ENCODE results near the gene MSANTD4.
"Not testable (repeated sequence)": the region's sequence is repeated elsewhere in the genome, so short reads cannot be mapped to it uniquely, and the experiment has no call there.

MSANTD4 gene

DNA sequence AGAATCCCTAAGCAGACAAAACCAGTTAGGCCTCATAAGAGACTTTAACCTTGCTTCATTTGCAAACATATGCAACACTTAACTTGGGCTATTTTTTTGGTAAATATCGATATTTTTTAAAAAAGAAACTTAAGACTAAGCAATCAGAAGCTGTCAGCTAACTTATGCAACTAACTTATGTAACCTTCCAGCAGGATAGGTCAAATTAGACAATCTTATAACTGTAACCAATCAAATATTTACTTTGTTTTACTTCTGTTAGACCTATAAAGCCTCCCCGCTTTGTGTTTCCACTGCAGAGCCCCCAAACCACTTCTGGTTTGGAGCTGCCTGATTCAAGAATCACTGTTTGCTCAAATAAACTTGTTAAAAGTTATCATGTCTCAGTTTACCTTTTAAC, 8.0 kb downstream of the MSANTD4 start:
- in situ Hi-C loops (cut with MboI; ENCODE audit: low sequenced_read_pairs): no loop called here

DNA sequence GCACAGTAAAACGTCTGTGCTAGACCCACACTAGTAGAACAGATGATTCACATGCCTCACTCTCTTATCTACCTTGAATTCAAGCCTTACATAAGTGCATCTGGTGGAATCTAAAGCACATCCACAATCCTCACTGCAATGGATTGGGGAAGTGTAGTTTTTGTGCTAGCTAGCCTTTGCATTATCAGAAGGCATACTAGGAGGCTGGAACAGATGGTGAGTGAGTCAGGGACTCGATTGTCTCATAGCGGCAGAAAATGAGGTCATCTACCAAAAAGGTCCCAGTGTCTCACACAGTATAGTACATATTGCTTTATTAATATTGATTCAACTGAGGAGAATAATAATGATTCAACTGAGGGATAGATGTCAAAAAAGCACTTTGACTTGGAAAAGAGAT, 9.3 kb downstream of the MSANTD4 start:
- in situ Hi-C loops (cut with MboI; ENCODE audit: low sequenced_read_pairs): no loop called here

DNA sequence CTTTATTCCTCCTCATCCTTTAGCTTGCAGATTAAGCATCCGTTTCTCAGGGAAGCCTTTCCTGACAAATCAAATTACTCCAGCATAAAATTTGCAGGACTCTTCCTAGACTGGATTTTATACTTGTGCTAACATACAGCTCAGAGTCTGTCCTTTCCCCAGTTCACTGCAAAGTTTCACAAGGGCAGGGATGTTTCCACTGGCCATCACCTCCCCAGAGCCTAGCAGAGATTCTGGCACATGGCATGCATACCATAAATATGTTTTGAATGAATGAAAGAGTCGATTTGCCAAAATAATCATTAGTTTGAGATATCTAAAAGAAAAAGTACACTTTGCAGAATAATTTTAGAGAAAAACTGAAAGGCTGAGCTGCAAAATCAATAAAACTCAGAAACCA, 10.6 kb downstream of the MSANTD4 start:
- in situ Hi-C loops (cut with MboI; ENCODE audit: low sequenced_read_pairs): no loop called here

DNA sequence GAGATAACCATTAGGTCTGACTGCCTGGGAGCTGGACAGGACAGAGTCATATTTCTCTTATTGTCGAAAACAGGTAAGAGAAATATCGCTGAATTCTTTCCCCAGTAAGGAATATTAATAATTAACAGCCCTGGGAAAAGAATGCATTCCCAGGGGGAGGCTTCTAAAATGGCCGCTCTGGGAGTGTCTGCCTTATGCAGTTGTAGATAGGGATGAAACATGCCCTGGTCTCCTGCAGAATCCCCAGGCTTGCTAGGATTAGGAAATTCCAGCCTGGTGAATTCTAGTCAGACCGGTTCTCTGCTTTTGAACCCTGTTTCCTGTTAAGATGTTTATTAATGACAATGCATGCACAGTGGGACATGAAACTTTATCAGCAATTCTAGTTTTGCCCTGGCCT, 18.9 kb downstream of the MSANTD4 start:
- in situ Hi-C loops (cut with MboI; ENCODE audit: low sequenced_read_pairs): not testable (repeated sequence)

DNA sequence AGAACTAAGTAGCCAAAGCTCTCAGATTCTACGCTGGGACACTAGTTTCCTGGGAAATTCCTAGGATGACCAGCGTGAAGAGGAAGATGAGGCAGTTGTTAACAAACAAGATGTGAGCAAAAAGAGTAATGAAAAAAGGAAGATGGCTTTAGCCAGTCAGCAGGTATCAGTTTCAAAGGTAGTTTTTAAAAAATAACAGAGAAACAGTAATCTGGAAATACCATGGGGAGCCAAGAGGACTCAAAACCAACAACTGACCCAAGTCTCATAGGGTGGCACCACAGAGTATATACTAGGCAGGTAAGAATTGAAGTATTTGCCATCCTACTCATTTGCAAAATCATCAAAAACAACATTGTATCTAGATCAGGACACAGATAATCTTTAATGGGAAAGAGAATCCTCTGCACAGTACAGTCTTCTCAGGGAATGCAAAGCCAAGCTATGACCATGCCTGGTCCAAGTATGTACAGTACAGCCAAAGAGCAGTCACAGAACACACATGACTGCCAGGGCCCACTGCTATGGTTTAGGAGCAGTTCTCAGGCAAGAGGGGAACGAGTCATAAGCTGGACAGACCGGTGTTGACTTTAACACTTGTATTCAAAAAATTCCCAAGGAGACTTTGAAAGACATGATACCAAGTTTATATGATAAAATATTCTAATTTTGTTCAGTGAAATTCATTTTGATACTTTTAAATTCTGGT, 20.6 kb downstream of the MSANTD4 start:
- in situ Hi-C loops (cut with MboI; ENCODE audit: low sequenced_read_pairs): no loop called here

DNA sequence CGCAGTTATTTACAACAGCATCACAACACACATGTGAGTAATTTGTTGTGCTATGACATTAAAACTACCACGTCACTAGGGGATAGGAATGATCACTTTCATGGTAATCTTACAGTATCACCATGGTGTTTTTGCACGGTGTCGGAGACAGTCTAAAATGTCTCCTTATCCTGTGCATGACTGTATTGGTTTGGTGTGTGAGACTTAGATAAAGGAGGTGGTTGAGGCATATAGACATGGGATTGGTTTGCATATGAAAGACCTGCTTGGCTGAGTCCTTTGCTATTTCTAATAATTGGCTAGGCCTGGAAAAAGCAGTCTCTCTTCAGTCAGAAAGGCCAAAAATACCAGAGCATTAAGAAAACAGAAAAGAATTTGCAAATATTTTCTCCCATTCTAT, 30.2 kb downstream of the MSANTD4 start:
- in situ Hi-C loops (cut with MboI; ENCODE audit: low sequenced_read_pairs): no loop called here

DNA sequence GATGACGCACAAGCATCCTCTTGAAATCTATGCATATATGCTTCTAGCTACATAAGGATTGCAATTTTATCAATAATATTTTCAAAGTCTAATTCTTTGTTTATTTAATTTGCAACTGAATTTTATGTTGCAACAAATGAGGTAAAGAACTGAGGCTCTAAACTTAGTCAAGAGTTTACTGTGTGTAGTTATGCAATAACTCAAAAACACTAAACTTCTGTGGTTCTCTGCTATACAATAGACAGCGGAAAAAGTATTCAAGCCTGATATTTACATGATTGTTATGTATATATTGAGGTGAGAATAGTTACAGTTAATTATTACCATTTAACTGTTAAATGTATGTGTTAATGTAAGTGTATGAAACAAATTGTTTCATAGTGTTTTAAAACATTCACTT, 32.9 kb downstream of the MSANTD4 start:
- in situ Hi-C loops (cut with MboI; ENCODE audit: low sequenced_read_pairs): no loop called here

DNA sequence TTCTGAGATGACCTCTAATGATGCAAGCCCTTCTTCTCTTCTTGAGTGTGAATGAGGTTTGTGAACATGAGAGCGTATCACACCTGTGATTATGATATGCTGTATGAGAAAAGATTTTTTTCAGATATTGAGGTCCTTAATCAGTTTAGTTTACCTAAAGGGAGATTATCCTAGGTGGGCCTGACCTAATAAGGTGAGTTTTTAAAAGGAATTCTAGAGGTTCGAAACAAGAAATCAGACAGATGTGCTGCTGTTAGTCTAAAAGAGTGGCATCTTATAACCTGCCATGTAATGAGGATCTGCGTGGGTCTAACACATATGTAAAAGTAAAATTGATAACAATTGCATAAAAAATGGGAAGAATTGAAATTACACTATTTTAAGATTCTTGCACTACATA, 33.8 kb downstream of the MSANTD4 start:
- in situ Hi-C loops (cut with MboI; ENCODE audit: low sequenced_read_pairs): no loop called here

DNA sequence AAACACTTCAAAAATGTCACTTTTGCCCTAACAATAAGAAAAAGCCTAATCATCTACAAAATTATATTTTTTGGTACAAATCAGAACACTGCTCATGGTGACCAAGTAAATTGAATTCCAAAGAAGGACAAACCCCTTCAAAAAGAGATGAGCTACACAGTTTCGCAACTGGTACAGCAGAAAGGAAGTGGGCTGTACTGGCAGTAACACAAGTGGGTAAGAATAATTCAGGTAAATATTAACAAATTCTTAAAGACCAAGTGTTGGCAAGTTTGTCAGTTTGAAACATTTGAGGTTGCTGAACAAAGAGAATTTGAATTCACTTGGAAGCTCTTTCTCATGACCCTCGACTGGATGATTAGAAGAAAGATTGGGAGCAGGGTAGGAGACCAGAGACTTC, 35.5 kb downstream of the MSANTD4 start:
- in situ Hi-C loops (cut with MboI; ENCODE audit: low sequenced_read_pairs): no loop called here

DNA sequence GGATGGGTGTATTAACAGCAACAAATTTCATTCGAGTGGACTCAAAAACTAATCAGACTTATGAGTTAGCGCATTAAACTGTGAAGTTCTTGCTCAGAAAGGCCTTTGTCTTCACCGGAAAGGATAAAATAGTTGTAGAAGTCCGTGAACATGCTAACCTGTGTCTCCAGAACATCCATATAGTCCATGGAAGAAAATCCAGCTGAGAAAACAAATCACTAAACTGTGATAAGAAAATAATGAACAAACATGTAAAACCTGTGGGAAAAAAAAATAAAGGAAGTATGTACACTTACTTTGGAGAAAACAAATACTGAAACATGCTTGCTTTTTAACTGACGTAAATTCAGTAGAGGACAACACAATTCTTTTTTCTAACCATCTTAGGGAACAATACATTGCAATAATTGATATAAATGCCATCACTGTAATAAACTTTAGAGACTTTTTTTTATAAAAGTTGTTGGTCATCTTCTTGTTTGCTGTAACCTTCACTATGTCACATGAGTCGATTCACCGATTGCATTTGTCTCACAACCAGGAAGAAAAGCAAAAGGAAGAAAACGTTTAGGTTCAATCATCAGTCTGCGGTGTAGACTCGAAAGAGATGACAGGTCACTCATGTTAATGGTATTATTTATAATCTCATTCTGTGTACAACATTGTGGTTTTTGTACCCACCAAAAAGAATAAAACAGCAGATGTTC, 41.9 kb downstream of the MSANTD4 start:
- in situ Hi-C loops (cut with MboI; ENCODE audit: low sequenced_read_pairs): no loop called here

DNA sequence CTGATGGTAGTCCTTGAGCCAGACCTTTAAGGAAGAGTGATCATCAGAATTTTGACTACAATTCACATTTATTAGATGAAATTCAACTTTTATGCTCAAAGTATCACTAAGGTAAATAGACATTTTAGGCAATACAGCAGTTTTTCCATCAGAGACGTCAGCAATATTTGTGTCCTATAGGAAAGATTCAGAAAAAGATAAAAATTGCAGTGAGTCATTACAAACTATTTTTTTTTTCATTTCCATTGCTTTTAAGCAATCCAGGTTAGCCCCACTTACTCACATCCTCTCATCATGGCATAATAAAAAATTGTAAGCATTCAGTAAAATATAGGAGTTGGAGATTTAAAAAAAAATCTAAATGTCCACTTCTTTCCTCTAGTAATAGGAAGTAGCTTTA, 46.9 kb downstream of the MSANTD4 start:
- in situ Hi-C loops (cut with MboI; ENCODE audit: low sequenced_read_pairs): no loop called here

DNA sequence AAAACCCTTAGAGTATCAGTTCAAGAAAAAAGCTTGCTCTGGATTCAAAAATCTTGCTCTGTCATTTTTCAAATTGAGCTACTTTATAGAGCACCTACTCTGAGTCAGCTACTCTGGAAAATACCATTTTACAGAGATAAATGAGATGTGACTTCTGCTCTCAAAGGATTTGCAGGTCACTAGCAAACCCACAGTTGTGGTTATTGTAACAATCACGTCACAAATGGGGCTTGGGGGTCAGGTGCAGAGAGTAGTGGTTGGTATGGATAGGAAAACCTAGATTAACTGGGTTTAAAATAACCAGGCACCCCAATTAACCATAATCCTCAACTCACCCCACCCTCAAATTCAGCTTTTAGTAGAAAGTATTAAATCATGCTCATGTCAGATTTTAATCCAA, 52.3 kb downstream of the MSANTD4 start:
- in situ Hi-C loops (cut with MboI; ENCODE audit: low sequenced_read_pairs): no loop called here

DNA sequence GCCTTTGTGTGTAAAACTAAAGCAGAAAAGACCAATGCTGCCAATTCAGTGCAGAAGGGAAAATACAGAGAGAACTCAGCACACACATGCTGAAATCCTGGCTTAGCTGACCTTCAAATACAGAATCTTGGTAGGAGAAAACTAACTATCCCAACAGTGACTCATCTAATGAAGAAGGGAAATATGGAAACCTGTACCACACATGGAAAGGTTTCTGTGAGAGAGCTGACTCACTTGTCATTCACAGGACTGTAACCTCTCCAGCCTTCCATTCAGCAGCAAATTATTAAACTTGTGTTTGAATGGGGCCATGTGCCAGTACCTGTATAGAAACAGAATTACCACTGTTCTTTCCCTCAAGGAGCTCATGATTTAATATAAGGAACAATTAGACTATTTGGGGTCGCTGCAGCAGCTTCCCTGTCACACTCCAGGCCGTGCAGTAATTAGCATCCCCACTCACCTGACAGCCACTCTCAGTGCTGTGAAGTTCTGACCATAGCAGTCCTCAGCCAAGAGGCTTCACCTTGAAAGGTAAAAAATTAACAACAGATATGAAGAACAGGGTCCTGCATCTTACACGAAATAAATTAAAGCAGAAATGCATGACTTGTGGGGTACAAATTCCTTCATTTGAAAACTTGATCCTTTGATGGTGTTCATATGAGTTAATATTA, 53.9 kb downstream of the MSANTD4 start:
- in situ Hi-C loops (cut with MboI; ENCODE audit: low sequenced_read_pairs): no loop called here

DNA sequence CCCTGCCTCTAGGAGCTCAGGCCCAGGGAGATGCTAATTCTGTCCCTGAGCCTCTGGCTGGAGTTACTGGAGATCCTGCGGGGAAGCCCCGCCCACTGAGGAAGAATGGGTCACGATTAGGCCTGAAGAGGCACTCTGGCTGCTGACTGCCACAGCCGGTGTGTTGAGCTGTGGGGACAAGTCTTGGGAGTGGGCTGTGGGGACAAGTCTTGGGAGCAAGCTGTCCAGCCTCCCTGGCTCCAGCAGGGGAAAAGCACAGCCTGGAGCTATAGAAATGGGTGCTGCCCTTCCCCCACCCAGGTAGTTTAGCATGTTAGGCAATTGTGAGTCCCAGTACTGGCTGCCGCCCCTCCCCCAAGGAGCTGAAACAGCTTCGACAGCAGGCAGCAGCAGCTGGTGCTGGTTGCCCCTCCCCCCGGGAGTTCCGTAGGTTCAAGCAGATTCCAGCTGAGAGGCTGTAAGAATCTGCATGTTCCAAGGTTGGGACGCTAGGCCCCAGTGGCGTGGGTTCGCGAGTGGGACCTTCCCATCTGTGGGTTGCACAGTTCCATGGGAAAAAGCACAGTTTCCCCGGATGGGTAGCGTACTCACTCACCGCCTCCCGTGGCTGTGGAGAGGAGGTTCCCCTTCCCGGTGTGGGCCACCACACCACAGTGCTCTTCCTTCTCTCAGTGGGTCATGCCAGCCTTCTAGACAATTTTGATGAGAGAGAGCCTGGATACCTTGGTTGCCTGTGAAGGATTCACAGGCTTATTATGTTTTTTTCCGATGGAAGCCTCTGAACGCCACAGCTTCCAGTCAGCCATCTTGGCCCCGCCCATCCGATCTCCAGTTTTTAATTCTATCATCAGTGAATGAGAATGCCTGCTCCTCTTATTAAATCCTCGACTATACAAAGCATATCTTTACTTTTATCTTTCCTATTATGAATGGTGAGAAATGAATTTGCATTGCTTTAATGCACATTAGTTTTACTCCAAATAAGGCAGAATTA, 61.5 kb downstream of the MSANTD4 start:
- in situ Hi-C loops (cut with MboI; ENCODE audit: low sequenced_read_pairs): no loop called here

All from HL-60/S4 treated with phorbol 12-myristate 13-acetate at 8.2 ng/mL for 4 days and 3 days (cell line).